K562 (cell line): Measurements from ENCODE around the gene COX6A1. TPM values are rescaled to one million over a fixed set of nuclear protein-coding genes. Genes with fewer than 3 reads are reported as not detected.

Experiments
- ATAC-seq: fragments of 200-7000 bp; cut with Tn5 transposase; 3 replicates; pipeline ENCODE4 v1.9.1; 2020; ENCODE audit warnings: moderate library complexity
- BruUV-seq: library from RNA; stranded (reverse); fragments of 400-500 nt; replicated peaks from 2 replicates; lab custom pipeline; 2021; lab: Mats Ljungman, UMichigan
- CTCF ChIA-PET: fragments of 300-600 bp; formaldehyde crosslinking; extraction: SDS; loops from one replicate; lab custom pipeline; 2021; ENCODE audit warnings: low intra/inter-chr PET ratio; lab: Yijun Ruan, JAX
- POLR2A ChIA-PET: fragments of 300-600, 350-650 bp; sonication (Branson Sonifier 250); formaldehyde crosslinking; extraction: SDS; loops from one replicate; lab custom pipeline; 2021; ENCODE audit warnings: antibody characterized with exemption, inconsistent platforms; lab: Yijun Ruan, JAX
- DNase-seq, 4 experiments: peaks; one replicate each; pipeline versions ENCODE4 v3.0.0 to v3.0.0-alpha.2; 2011 to 2018; ENCODE audit warnings: low spot score in 3 of 4, mixed read lengths in 3 of 4; ENCODE audit errors: extremely low read depth in 1 of 4
- FAIRE-seq: peaks from 2 replicates; lab custom pipeline; 2011; peaks lifted over from hg19 to GRCh38; lab: Jason Lieb, UNC
- H2AFZ ChIP-seq: 2 replicates; pipeline ENCODE4 v1.6.0; 2011; ENCODE audit warnings: low read depth, low read length, control low read depth, inconsistent platforms
- H3K27ac ChIP-seq: fragments of 200-600 bp; 3 replicates; pipeline ENCODE4 v1.8.0; 2011; ENCODE audit warnings: low read depth, mild to moderate bottlenecking, control low read depth, inconsistent platforms, low read length, moderate library complexity, mixed read lengths; ENCODE audit errors: extremely low read depth
- H3K27me3 ChIP-seq, 2 experiments: fragments of 300-600 bp in 1 of 2; 2 replicates in 1 of 2; 3 replicates in 1 of 2; pipeline versions ENCODE4 v1.6.0 to v1.8.0; 2011; ENCODE audit warnings: inconsistent platforms in 2 of 2, low read length in 2 of 2, mild to moderate bottlenecking in 1 of 2, mixed read lengths in 1 of 2, moderate library complexity in 1 of 2; ENCODE audit not compliant: control insufficient read depth in 2 of 2, insufficient read depth in 2 of 2
- H3K36me3 ChIP-seq: fragments of 300-600 bp; 3 replicates; pipeline ENCODE4 v1.8.0; 2011; ENCODE audit warnings: mild to moderate bottlenecking, low read length, inconsistent platforms; ENCODE audit not compliant: control insufficient read depth, insufficient read depth
- H3K4me1 ChIP-seq, 2 experiments: fragments of 200-600 bp in 1 of 2; replicated peaks in 1 of 2; 2 replicates in 1 of 2; 3 replicates in 1 of 2; pipeline versions ENCODE4 v1.5.1 to v1.8.0; 2011; ENCODE audit warnings: inconsistent platforms in 2 of 2, low read length in 2 of 2, mild to moderate bottlenecking in 1 of 2, mixed read lengths in 1 of 2, moderate library complexity in 1 of 2; ENCODE audit not compliant: control insufficient read depth in 2 of 2, insufficient read depth in 2 of 2
- H3K4me2 ChIP-seq: 2 replicates; pipeline ENCODE4 v1.6.1; 2011; ENCODE audit warnings: low read length, control low read depth, inconsistent platforms, mixed read lengths; ENCODE audit not compliant: insufficient read depth
- H3K4me3 ChIP-seq: fragments of 200-600 bp; sonication (generic), shearing (Covaris generic); 2 replicates; pipeline ENCODE4 v1.5.1; 2016; ENCODE audit warnings: control low read depth, inconsistent platforms
- H3K79me2 ChIP-seq: fragments of 200-600 bp; 3 replicates; pipeline ENCODE4 v1.8.0; 2011; ENCODE audit warnings: low read length, inconsistent platforms; ENCODE audit not compliant: control insufficient read depth, insufficient read depth
- H3K9ac ChIP-seq, 2 experiments: 2 replicates each; pipeline versions ENCODE4 v1.6.0 to v1.6.1; 2011; ENCODE audit warnings: low read depth in 2 of 2, low read length in 2 of 2, control low read depth in 1 of 2, inconsistent platforms in 1 of 2, mild to moderate bottlenecking in 1 of 2, mixed read lengths in 1 of 2; ENCODE audit not compliant: insufficient read depth in 1 of 2
- H3K9me1 ChIP-seq: one replicate; pipeline ENCODE4 v1.6.0; 2011; ENCODE audit warnings: inconsistent platforms, mild to moderate bottlenecking, low read length, moderate library complexity; ENCODE audit not compliant: control insufficient read depth, insufficient read depth
- H3K9me3 ChIP-seq: replicated peaks from 2 replicates; pipeline ENCODE4 v1.5.1; 2011; ENCODE audit warnings: low read depth, low read length, inconsistent platforms; ENCODE audit not compliant: control insufficient read depth, insufficient read depth
- H4K20me1 ChIP-seq: replicated peaks from 2 replicates; pipeline ENCODE4 v1.6.1; 2011; ENCODE audit warnings: low read length, inconsistent platforms, mixed read lengths; ENCODE audit not compliant: control insufficient read depth, insufficient read depth
- GTF2A2 ChIP-seq: IDR thresholded peaks from 2 replicates; pipeline ENCODE4 v1.6.1; 2016; ENCODE audit warnings: mild to moderate bottlenecking, missing genetic modification characterization, missing compliant biosample characterization
- HNRNPLL ChIP-seq: fragments of 200-400 bp; formaldehyde crosslinking; IDR thresholded peaks from 2 replicates; pipeline ENCODE4 v1.6.1; 2017; ENCODE audit warnings: low read length, low read depth, mild to moderate bottlenecking; ENCODE audit not compliant: poor library complexity, severe bottlenecking
- MTA3 ChIP-seq: fragments of 450-650 bp; formaldehyde crosslinking; IDR thresholded peaks from 2 replicates; pipeline ENCODE4 v1.6.1; 2017; ENCODE audit warnings: mild to moderate bottlenecking, borderline replicate concordance
- NFATC3 ChIP-seq: fragments of 450-650 bp; IDR thresholded peaks from 2 replicates; pipeline ENCODE4 v1.6.1; 2017; ENCODE audit warnings: mild to moderate bottlenecking
- NR2F6 ChIP-seq: fragments of 450-650 bp; formaldehyde crosslinking; IDR thresholded peaks from 2 replicates; pipeline ENCODE4 v1.4.0; 2020; ENCODE audit warnings: mild to moderate bottlenecking
- PHF8 ChIP-seq: fragments of 200-600 bp; sonication (generic); IDR thresholded peaks from 2 replicates; pipeline ENCODE4 v1.6.1; 2012; ENCODE audit warnings: mixed run types, mild to moderate bottlenecking, inconsistent platforms, low read length, moderate library complexity, borderline replicate concordance
- RAD21 ChIP-seq, 2 experiments: fragments of 250-450 bp in 1 of 2; fragments of 450-650 bp in 1 of 2; sonication (Bioruptor Pico) in 1 of 2; formaldehyde crosslinking in 1 of 2; IDR thresholded peaks in 1 of 2; conservative IDR thresholded peaks in 1 of 2; 2 replicates each; pipeline versions ENCODE4 v1.4.0 to v1.8.0; 2020 to 2022; ENCODE audit warnings: mild to moderate bottlenecking in 2 of 2, moderate library complexity in 1 of 2
- SLC30A9 ChIP-seq: fragments of 250-450 bp; sonication (Bioruptor Pico); IDR thresholded peaks from 2 replicates; pipeline ENCODE4 v1.8.0; 2022; ENCODE audit warnings: mild to moderate bottlenecking, moderate library complexity
- THAP12 ChIP-seq: fragments of 250-450 bp; sonication (Bioruptor Pico); IDR thresholded peaks from 2 replicates; pipeline ENCODE4 v1.9.0; 2021; ENCODE audit warnings: mild to moderate bottlenecking, inconsistent platforms
- ZFP30 ChIP-seq: fragments of 250-450 bp; sonication (Bioruptor Pico); IDR thresholded peaks from 2 replicates; pipeline ENCODE4 v1.8.0; 2022; ENCODE audit warnings: moderate library complexity, mild to moderate bottlenecking, inconsistent platforms, borderline replicate concordance
- ZNF407 ChIP-seq: fragments of 450-650 bp; IDR thresholded peaks from 2 replicates; pipeline ENCODE4 v1.6.1; 2016; ENCODE audit warnings: low read depth
- WGBS: fragments of 100-300 bp; shearing (Covaris generic); methylation state at CpG from one replicate; pipeline ENCODE4 v1.1.6; 2016; ENCODE audit warnings: low coverage, mixed read lengths; ENCODE audit not compliant: insufficient coverage; ENCODE audit errors: missing lambda C conversion rate; 5-methylcytosine and 5-hydroxymethylcytosine counted together
- in situ Hi-C: fragments of 300-500 bp; cut with MboI; formaldehyde crosslinking; loops from 4 replicates; pipeline ENCODE4 v1.15.0; 2018; ENCODE audit warnings: inconsistent platforms, mixed read lengths
- intact Hi-C: fragments of 100-400 bp; cut with micrococcal nuclease; formaldehyde crosslinking; loops from 2 replicates; pipeline ENCODE4 v1.14.2; 2022
- polyA plus RNA-seq, 8 experiments: library from polyadenylated mRNA; depleted of rRNA in 4 of 8; stranded (reverse) in 5 of 8; unstranded in 3 of 8; fragments of >200 nt; fragmentation: Nextera tagmentation in 2 of 8; fragmentation: Illumina TruSeq in 1 of 8; extraction: Ambion mirVana in 2 of 8; extraction: Trizol in 1 of 8; gene quantifications; 2 replicates each; pipeline versions ENCODE4 v1.2.1 to v1.2.3, GENCODE V29; 2011 to 2014; ENCODE audit warnings: inconsistent platforms in 1 of 8, missing spikeins in 1 of 8
- total RNA-seq, 7 experiments: library from RNA; depleted of rRNA in 6 of 7; stranded (reverse); fragments of >200 nt in 6 of 7; fragmentation: Illumina TruSeq in 2 of 7; extraction: Trizol in 2 of 7; gene quantifications; 2 replicates each; pipeline versions ENCODE4 v1.2.1 to v1.2.3, GENCODE V29; 2011 to 2021; ENCODE audit warnings: low replicate concordance in 1 of 7

Gene COX6A1
- total and polyA plus RNA-seq, 9 of the 15 experiments (the other 6 are each of a cell fraction or from before 2014, with no cell fraction given): 414 to 4,142 (median 931) TPM

GRCh38 chr12:120397824-120398540 lies 39.9 kb upstream of the COX6A1 start:
- 30% methylated on average over 23 of the region's 33 CpGs for WGBS
- FAIRE-seq (no peak), DNase-seq (no peak), ATAC-seq (no peak)
- H4K20me1 ChIP-seq: peaks cover 3% of the 10 kb centered on the region; the same call in 1 of the 2 replicates
- in situ Hi-C loops: no loop called here
- H3K4me2 ChIP-seq: no peak overlapping the region
- H2AFZ ChIP-seq: no peak overlapping the region
- no peaks in the 10 kb centered on the region for H3K9me1 ChIP-seq
- CTCF ChIA-PET: no interaction called here
- peaks cover 28 to 38% of the 10 kb centered on the region in 2 experiments for H3K27me3 ChIP-seq
- no peaks in the 10 kb centered on the region; the same call in 1 of the 2 replicates for H3K9me3 ChIP-seq
- H3K4me3 ChIP-seq: no peak overlapping the region
- no peak overlapping the region for H3K27ac ChIP-seq
- intact Hi-C loops: no loop called here
- no peaks in the 10 kb centered on the region for H3K79me2 ChIP-seq
- no peak overlapping the region; a peak in 1 of 4 replicates for H3K9ac ChIP-seq
- POLR2A ChIA-PET: interaction anchor here (1.4 kb wide), 1 partner anchor 10 kb away, joined by 3 read pairs; no protein-coding TSS in a partner anchor
- peaks cover 0 to 7% of the 10 kb centered on the region in 2 experiments; a peak in 2 of 5 replicates for H3K4me1 ChIP-seq
- no TSS peak for BruUV-seq
- no peaks in the 10 kb centered on the region for H3K36me3 ChIP-seq
- TF ChIP-seq SLC30A9 (CRISPR knock-in tag): no peak
- no peak for TF ChIP-seq NFATC3
- TF ChIP-seq MTA3: no peak
- TF ChIP-seq RAD21 (CRISPR knock-in tag; conservative IDR thresholded peaks at IDR 0.05 in 1 of 2, IDR thresholded peaks at IDR 0.05 in 1 of 2): no peak
- TF ChIP-seq ZFP30 (CRISPR knock-in tag): no peak
- no peak for TF ChIP-seq NR2F6 (CRISPR knock-in tag)
- no peak for TF ChIP-seq HNRNPLL
- TF ChIP-seq GTF2A2 (tag): no peak
- TF ChIP-seq ZNF407: no peak
- TF ChIP-seq PHF8: no peak
- TF ChIP-seq THAP12: no peak
